HG02763 (cell line): ENCODE results near the gene RAB3C.

Experiments used
- ATAC-seq: cut with Tn5 transposase; IDR thresholded peaks from one replicate; pipeline ENCODE4 v1.9.1; 2021; ENCODE audit warnings: mild to moderate bottlenecking, moderate library complexity; ENCODE audit not compliant: unreplicated experiment

RAB3C gene

DNA sequence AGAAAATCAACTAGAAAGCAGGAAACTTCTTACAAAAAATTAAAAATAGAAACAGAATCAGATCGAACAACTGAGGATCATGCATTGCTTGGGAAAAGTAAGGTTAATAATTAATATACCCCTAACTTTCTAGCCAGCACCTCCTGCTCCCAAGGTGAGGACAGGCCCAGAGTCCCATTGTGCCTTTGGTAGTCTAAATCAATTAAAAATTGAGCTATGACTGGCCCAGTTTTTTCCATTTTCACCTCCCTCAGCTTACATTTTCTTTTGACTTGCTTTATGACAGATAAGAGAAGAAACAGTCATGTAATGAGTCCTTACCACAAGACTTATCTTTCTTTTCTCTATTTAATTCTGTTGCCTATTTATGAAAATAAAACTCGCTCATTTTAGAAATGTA is 182.2 kb downstream of the RAB3C start:
- ATAC-seq: no peak

- no peak for ATAC-seq
Measured at GRCh38 chr5:58767104-58767503, 184.2 kb downstream of the RAB3C start.

DNA sequence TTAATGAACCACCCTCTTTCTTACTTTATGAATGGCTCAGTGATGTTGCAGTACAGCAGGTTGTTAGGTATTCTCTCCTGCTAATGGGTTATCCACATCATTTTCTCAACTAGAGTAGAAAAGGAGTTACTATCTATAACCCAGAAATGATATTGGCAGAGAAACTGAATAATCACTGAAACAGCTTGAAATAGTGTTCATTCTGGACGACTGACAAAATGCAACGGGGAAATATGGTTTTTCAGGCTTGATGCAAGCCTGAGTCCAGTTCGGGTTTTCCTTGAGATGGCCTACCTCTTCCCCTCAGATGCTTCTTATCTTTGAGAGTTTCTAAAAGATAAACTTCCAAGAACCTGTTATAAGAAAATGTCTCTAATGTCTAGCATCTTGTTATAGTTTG is 187.3 kb downstream of the RAB3C start:
- no peak for ATAC-seq

DNA sequence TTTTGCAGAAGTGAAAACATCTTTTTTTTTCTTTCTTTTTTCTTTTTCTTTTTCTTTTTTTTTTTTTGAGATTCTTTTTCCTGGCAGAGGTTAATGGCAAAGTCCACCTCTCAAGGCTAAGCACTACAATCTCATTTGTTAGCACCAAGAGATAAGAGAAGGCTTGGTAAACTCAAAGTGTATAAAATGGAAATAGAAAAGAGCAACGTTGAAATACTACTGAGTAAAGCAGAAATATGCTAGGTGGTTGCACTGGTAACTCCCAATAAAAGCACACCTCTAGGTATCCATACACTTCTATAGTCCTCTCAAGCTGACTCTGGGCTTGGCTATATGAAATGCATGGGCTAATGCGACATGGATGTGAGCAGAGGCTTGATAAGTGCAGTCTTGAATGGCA is 188.9 kb downstream of the RAB3C start:
- no peak for ATAC-seq

- ATAC-seq: no peak
Measured at GRCh38 chr5:58773744-58774441, 191.0 kb downstream of the RAB3C start.

DNA sequence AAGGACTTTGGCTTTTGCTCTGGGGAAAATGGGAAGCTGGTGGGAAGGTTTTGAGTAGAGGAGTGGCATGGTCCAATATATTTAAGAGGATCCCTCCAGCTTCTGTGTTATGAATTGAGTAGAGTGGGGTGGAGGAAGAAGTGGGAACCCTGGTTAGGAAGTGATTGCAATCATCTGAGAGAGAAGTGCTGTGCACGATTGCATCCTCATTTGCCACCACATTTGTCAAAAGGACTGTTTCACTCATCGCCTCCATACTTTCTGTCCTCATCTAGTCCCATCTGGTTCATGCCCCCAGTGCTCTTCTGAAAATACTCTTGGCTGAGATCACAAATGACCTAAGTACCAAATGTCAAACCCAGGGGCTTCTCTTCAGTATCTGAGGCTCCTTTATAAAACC is 192.1 kb downstream of the RAB3C start:
- ATAC-seq: no peak

GRCh38 chr5:58775701-58776262 is 192.9 kb downstream of the RAB3C start:
- peak; percentile 82 for ATAC-seq

- ATAC-seq: no peak
Measured at GRCh38 chr5:58776559-58776958, 193.7 kb downstream of the RAB3C start.

- ATAC-seq: no peak
Measured at GRCh38 chr5:58778888-58779287, 196.0 kb downstream of the RAB3C start.

DNA sequence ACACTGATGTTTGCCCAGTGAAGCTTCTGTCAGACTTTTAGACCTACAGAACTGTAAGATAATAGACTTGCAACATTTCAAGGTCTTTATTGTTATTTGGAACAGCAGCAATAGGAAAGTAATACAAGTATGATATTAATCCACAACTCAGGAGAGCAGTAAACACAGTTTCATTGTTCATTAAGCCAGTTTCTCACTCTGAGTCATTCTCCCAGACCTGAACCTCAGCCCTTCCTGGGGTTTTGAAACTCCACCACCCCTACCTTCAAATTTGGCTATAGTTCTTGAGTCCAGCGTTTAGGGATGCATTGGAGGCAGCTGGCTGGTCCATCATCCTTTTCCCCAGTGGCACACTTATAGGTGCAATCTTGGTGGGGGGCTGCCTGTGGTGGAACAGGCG is 203.2 kb downstream of the RAB3C start:
- ATAC-seq: peak; percentile 50

- peak; percentile 50 for ATAC-seq
Measured at GRCh38 chr5:58786711-58787303, 203.9 kb downstream of the RAB3C start.

- no peak for ATAC-seq
Measured at GRCh38 chr5:58787987-58788386, 205.1 kb downstream of the RAB3C start.

GRCh38 chr5:58793888-58794657 is 211.2 kb downstream of the RAB3C start:
- ATAC-seq: no peak

DNA sequence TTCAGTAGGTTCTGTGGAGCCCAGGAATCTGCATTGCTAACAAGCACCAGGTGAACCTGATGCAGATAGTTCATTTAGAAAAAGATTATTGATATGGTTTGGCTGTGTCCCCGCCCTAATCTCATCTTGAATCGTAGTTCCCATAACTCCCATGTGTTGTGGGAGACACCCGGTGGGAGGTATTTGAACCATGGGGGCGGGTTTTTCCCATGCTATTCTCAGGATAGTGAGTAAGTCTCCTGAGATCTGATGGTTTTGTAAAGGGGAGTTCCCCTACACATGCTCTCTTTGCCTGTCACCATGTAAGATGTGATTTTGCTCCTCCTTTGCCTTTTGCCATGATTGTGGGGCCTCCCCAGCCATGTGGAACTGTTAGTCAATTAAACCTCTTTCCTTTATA is 212.0 kb downstream of the RAB3C start:
- ATAC-seq: no peak

DNA sequence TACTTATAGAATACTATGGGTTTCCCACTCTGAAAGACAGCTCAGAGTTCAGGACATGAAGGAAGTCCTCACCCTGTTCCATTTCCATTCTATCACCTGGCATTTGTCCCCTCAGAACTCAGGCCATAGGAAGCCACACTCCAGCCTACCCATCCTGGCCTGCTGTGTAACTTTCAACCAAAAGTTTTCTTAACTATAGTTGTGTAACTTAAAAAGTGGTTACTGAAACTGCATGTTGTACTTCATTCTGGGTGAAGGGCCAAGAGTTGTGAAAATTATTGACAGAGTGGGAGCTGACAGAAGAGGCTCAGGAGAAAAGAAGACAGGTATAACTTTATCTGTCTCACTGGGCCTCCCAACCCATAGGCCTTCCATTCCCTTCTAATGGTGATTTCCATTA is 212.5 kb downstream of the RAB3C start:
- ATAC-seq: no peak

DNA sequence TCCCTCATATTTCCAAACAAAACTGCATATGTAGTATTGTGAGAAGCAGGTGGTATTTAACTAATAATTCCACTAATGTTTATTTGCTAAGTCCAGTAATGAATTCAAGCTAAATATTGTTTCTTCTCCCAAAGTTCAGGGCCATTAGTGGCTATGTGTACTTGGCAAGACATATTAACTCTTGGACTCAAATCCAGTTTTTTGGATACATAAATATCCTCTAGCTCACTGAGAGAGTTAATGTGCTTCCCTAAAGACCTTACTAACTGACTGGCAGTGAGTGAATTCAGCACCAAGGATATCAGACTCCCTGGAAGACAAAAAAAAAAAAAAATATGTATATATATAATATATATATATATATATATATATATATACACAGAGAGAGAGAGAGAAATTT is 214.1 kb downstream of the RAB3C start:
- no peak for ATAC-seq

DNA sequence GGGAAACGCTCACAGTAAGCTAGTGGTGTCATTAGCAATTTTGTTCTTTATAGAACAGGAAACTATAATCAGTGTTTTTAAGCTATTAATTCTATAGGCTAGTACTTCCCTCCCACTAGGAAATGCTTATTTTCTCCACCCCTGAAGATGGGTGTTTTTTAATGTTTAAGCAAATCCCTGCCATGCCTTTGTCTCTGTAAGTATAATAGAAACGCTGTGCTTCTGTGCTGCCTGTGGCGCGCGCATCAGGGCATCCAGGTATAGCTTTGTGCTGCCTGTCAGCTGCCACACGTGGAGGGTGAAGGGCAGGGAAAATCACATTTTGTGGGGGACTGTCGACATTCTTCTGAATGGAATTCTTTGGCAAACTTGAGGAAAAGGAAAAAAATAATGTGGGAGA is 217.5 kb downstream of the RAB3C start:
- no peak for ATAC-seq

DNA sequence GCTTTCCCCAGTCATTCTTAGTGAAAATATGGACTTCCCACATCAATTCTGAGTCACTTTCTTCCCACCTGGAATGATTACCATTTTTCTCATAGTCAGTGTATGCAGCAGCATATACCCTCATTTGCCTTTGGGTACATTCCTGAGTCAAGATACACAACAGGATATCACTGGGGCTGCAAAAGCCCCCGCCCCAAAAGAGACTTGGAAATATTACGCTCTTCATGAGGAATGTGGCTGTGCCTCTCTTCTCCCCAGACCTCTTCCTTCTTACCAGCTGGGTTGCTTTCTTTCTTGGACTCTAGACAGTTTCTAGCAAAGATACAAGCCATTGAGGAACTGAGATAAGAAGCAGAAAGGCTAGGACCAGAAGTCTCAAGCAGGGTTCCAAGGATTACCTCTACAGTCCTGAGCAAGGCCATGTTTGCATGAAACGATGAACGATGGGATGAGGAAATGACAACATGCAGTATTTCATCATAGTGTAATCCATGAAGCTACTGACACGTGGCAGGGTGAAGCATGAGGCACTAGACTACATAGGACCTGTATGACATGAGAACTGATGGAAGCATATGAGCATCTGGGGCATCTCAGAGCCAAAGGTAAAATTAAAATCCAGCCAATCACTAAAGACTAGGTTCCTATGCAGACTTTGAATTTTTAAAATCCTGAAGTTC is 218.1 kb downstream of the RAB3C start:
- ATAC-seq: no peak

- no peak for ATAC-seq
Measured at GRCh38 chr5:58803056-58803455, 220.2 kb downstream of the RAB3C start.

DNA sequence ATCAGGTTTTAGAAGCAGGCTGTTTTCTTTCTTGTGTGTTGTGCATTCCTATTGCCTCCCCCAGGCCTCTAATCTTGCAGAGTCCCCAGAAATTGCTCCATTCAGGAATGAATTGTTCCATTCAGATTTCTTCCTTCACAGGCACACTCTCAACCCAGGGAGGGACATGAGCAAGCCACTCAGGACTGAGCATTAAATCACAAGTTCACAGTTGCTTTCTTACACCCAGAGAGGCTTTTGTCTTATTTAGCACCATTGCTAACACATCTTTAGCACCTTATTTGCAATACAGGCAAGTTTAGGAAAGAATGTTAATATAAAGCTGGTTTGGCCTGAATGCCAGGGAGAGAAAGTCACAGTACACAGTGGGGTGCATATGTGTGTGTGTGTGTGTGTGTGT is 221.4 kb downstream of the RAB3C start:
- no peak for ATAC-seq

GRCh38 chr5:58810086-58810485 is 227.2 kb downstream of the RAB3C start:
- no peak for ATAC-seq
